NCI-H526 treated with DMSO at 0.1 percent for 48 hours (cell line): ENCODE results near the gene SLC17A7.

Experiments used
- DNase-seq: peaks from one replicate; lab custom pipeline; 2025; lab: John Stamatoyannopoulos, UW

SLC17A7 gene

DNA sequence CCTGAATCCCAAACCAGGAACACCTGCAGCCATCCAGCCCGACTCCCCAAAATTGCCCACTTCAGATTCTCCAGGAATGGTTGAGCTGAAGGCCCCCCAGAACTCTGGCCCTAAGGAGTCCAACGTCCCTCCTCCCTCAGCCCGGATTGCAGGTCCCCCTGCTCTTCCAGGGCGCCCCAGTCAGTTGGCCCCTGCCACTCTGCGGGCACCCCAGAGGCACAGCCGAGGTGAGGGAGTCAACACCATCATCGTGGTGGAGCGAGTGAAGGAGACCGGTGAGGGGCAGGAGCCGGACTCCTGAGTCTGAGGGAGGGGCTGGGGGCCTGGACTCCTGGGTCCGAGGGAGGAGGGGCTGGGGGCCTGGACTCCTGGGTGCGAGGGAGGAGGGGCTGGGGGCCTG lies 14.0 kb downstream of the SLC17A7 start:
- DNase-seq, result no peak

- peak; percentile 53 for DNase-seq
Measured at GRCh38 chr19:49425922-49426592, 15.3 kb downstream of the SLC17A7 start.

DNA sequence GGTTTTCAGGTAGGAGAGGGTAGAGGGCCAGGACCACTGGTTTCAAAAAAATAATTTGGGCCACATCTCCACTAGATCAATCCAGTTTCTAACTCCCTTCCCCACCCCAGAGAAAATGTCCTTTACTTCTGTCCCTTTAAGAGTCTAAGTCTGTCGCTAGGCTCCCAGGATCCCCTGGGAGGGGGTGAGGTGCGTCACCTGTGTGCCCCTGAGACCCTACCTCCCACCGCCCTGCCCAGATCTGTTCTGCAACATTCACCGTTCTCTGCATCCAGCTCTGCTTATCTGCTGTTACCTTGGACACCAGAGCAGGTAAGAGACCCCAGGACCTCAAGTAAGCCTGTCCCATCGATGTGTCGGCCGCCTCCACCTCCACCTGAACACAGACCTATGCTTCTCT lies 16.1 kb downstream of the SLC17A7 start, which contains the start of gene GFY:
Gene GFY, plus strand, starts transcription at position 211 of the 400 bp plus-strand sequence. CDS start 1,043 bp downstream, outside the sequence.
- no peak for DNase-seq

DNA sequence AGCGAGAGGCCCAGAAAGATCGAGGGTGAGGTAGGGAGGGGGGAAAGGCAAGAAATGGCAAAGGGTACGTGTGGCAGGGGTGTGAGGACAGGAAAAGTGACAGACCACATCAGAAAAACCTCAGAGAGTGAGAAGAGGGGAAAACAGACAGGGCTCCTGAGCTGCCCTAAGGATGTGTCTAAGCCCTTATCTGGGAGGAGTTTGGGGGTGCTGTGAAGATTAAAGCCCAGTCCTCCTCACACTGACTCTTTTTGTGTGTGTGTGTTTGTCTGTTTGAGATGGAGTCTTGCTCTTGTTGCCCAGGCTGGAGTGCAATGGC lies 17.4 kb downstream of the SLC17A7 start:
- no peak for DNase-seq

- DNase-seq, result no peak
Measured at GRCh38 chr19:49423071-49423984, 18.0 kb downstream of the SLC17A7 start, which contains the start of gene PTH2. Gene PTH2 (minus strand): TSS chr19:49423441. CDS start chr19:49423339, 102 bp downstream.

- DNase-seq, result no peak
Measured at GRCh38 chr19:49422407-49423070, 18.8 kb downstream of the SLC17A7 start.

- DNase-seq, result no peak
Measured at GRCh38 chr19:49421878-49422202, 19.5 kb downstream of the SLC17A7 start.

- DNase-seq, result peak; percentile 19
Measured at GRCh38 chr19:49421039-49421877, 20.1 kb downstream of the SLC17A7 start.

GRCh38 chr19:49420227-49420626 lies 21.1 kb downstream of the SLC17A7 start:
- DNase-seq, result no peak

DNA sequence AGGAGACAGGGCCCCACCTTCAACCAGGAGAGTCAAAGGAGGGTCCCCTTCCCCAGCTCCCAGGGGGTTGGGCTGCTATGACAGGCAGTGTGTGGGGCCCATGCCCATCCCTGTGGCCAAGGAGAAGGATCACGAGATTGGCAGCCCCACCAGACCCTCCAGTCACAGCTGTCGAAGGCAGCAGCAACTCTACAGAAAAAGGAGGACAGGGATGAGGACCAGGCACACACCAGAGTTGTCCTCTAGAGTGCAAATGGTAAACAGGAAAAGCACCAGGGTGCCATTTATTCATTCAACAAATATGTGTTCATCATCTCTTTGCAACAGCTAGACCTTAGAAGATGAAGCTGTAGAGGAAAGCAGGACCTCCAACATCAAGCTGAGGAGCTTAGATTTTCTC lies 22.2 kb downstream of the SLC17A7 start:
- no peak for DNase-seq

DNA sequence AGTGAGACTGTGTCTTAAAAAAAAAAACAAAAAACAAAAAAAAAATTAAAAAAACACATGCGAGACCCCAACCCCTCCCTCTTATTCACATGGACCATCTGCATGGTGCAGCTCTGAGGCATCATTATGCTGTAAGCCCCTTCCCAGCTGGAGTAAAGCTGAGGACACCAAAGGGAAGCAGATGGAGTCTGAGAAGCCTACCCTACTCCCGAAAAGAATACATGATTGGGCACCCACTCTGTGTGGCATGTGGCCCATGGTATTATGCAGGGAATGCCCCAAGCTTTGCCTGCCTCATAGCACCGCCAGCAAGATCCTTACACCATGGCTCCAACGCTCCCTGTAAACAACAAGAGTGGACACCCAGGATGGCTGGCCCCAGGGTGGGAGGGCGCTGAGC lies 22.8 kb downstream of the SLC17A7 start:
- no peak for DNase-seq

GRCh38 chr19:49417088-49417487 lies 24.2 kb downstream of the SLC17A7 start:
- no peak for DNase-seq

GRCh38 chr19:49415810-49416200 lies 25.5 kb downstream of the SLC17A7 start:
- no peak for DNase-seq

- DNase-seq, result no peak
Measured at GRCh38 chr19:49415102-49415809, 26.1 kb downstream of the SLC17A7 start.

- DNase-seq, result no peak
Measured at GRCh38 chr19:49414256-49414655, 27.1 kb downstream of the SLC17A7 start.

GRCh38 chr19:49413348-49413747 lies 28.0 kb downstream of the SLC17A7 start:
- no peak for DNase-seq

GRCh38 chr19:49411681-49412326 lies 29.5 kb downstream of the SLC17A7 start:
- no peak for DNase-seq

- no peak for DNase-seq
Measured at GRCh38 chr19:49409441-49410029, 31.8 kb downstream of the SLC17A7 start.

DNA sequence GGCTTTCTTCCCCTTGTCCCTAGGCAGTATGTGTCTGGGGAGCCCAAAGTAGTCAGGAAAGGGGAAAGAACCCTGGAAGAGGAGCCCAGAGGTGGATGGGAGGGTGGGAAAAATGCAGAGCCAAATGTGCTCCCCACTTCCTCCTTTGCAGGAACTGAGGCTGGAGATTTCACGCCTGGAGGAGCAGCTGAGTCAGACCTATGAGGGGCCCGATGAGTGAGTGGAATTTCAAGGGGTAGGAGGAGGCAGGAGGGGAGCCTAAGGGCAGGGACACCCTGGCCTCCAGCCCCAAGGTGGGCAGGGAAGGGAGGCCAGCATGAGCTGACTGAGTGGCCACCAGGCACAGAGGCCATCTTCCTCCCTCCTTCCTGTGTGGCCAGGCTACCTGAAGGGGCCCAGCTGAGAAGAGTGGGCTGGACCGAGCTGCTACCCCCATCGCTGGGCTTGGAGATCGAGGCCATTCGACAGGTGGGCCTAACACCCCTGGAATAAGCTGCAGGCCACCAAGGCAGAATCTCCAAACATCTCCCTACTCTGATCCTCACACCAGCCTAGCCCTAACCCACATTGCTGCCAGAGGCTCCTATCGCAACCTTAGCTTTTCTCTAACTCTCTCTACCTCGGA lies 32.4 kb downstream of the SLC17A7 start:
- no peak for DNase-seq

GRCh38 chr19:49407482-49408015 lies 33.8 kb downstream of the SLC17A7 start:
- no peak for DNase-seq
